Lung (tissue), 12 donors: Measurements from ENCODE around the gene FAM171A2. TPM values are rescaled to one million over a fixed set of nuclear protein-coding genes. Genes with fewer than 3 reads are reported as not detected.

Experiments used
- ATAC-seq: fragments of 200-7000 bp; cut with Tn5 transposase; one replicate; pipeline ENCODE4 v1.9.1; 2020; ENCODE audit warnings: moderate number of reproducible peaks; ENCODE audit not compliant: insufficient read depth, low FRiP score
- DNase-seq, 3 donors: peaks; one replicate each; pipeline ENCODE4 v3.0.0-alpha.2; 2013 to 2017
- H3K27ac ChIP-seq, 2 donors: one replicate each; pipeline ENCODE4 v1.5.1; 2013; ENCODE audit warnings: mild to moderate bottlenecking in 2 of 2, moderate library complexity in 2 of 2, control low read depth in 1 of 2, inconsistent platforms in 1 of 2, low read depth in 1 of 2, low read length in 1 of 2
- H3K27me3 ChIP-seq, 3 donors: one replicate each; pipeline ENCODE4 v1.5.1; 2013; ENCODE audit warnings: low read length in 2 of 3; ENCODE audit not compliant: control insufficient read depth in 3 of 3, insufficient read depth in 3 of 3
- H3K36me3 ChIP-seq, 4 donors: one replicate each; pipeline ENCODE4 v1.5.1; 2013; ENCODE audit warnings: low read length in 4 of 4, mild to moderate bottlenecking in 1 of 4, moderate library complexity in 1 of 4; ENCODE audit not compliant: control insufficient read depth in 4 of 4, insufficient read depth in 4 of 4
- H3K4me1 ChIP-seq, 5 donors: one replicate each; pipeline ENCODE4 v1.5.1; 2013; ENCODE audit warnings: low read length in 5 of 5, mild to moderate bottlenecking in 2 of 5, moderate library complexity in 1 of 5; ENCODE audit not compliant: control insufficient read depth in 5 of 5, insufficient read depth in 5 of 5
- H3K4me3 ChIP-seq: one replicate; pipeline ENCODE4 v1.5.1; 2013; ENCODE audit warnings: mild to moderate bottlenecking, control low read depth, moderate library complexity
- H3K9ac ChIP-seq, 2 donors: one replicate each; pipeline ENCODE4 v1.5.1; 2013; ENCODE audit warnings: low read length in 2 of 2, control low read depth in 1 of 2; ENCODE audit not compliant: insufficient read depth in 1 of 2
- H3K9me3 ChIP-seq, 4 donors: one replicate each; pipeline ENCODE4 v1.5.1; 2013; ENCODE audit warnings: low read length in 3 of 4, mild to moderate bottlenecking in 1 of 4, moderate library complexity in 1 of 4; ENCODE audit not compliant: control insufficient read depth in 4 of 4, insufficient read depth in 3 of 4
- WGBS, 2 donors: extraction: QIAGEN DNeasy Blood & Tissue Kit; methylation state at CpG; one replicate each; pipeline ENCODE4 v1.1.7; 2013; 5-methylcytosine and 5-hydroxymethylcytosine counted together
- polyA plus RNA-seq, 2 donors: library from polyadenylated mRNA; stranded (reverse); fragments of 200-250 nt; gene quantifications; one replicate each; pipeline ENCODE4 v1.2.1, GENCODE V29; 2013
- total RNA-seq, 2 donors: library from RNA; depleted of rRNA in 1 of 2; stranded (reverse); fragments of >200 nt in 1 of 2; gene quantifications; one replicate each; pipeline ENCODE4 v1.2.1, GENCODE V29; 2014 to 2021
- TF ChIP-seq, protein P1 (sequence below): IDR thresholded peaks from 2 replicates; pipeline ENCODE4 v1.5.1; 2012; ENCODE audit warnings: mild to moderate bottlenecking; ENCODE audit errors: control extremely low read depth, extremely low read depth
- donor health status: control.
- donor health status: control.
- donor health status: Bipolar disorder and iron deficiency.
- donor health status: healthy.
- donor health status: DM: yes; HTN: yes; CAD: no.

Gene FAM171A2
- total and polyA plus RNA-seq, 4 donors = 0.47 to 8.0 (median 0.80) TPM

DNA sequence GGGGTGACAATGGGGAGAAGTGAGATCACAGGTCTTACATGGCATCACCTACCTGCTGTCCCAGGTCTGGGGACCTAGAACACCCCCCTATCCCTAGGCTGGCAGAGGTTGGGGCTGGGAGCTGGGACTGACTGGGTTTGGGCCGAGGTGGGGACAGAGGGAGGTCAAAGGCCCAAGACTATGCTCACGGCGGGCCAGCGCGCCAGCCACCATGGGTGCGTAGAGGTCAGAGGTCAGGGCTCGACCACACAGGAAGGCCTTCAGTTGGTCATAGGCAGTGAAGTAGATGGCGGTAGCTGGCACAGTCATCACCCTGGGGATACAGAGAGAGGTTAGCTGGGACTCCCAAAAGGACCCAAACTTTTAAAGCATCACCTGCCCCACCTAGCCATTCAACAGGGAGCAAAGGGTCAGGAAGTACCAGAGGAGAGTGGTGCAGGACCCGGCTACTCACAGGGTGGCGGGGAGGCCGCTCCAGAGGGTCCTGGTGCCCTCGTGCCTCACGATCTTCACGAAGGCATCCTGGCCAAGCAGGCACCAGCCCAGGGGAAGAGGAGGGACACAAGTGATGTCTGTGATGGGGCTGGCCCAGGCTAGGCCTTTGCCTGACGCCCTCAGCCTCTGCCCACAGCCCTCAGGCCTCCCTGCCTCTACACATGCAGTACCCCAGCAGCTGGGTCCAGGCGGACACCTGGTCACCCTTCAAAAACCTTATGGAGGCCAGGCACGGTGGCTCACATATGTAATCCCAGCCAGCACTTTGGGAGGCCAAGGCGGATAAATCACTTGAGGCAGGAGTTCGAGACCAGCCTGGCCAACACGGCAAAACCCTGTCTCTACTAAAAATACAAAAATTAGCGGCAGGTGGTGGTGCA is 42.2 kb downstream of the FAM171A2 start:
- Histone ChIP-seq H3K27me3 (peaks cover 0 to 16% (median 13%) of the 10 kb centered on the region in 3 donors), H3K4me3 (no peak overlapping the region), H3K36me3 (peaks cover 0 to 28% (median 11%) of the 10 kb centered on the region in 4 donors), H3K27ac (no peak overlapping the region), H3K4me1 (peaks cover 0 to 12% (median 3%) of the 10 kb centered on the region in 5 donors), H3K9me3 (no peaks in the 10 kb centered on the region), H3K9ac (no peak overlapping the region)
- 91 to 94% methylated on average over 17 to 21 of the region's 21 CpGs for WGBS, 2 donors
- TF ChIP-seq, protein P1, sequence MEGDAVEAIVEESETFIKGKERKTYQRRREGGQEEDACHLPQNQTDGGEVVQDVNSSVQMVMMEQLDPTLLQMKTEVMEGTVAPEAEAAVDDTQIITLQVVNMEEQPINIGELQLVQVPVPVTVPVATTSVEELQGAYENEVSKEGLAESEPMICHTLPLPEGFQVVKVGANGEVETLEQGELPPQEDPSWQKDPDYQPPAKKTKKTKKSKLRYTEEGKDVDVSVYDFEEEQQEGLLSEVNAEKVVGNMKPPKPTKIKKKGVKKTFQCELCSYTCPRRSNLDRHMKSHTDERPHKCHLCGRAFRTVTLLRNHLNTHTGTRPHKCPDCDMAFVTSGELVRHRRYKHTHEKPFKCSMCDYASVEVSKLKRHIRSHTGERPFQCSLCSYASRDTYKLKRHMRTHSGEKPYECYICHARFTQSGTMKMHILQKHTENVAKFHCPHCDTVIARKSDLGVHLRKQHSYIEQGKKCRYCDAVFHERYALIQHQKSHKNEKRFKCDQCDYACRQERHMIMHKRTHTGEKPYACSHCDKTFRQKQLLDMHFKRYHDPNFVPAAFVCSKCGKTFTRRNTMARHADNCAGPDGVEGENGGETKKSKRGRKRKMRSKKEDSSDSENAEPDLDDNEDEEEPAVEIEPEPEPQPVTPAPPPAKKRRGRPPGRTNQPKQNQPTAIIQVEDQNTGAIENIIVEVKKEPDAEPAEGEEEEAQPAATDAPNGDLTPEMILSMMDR = no peak
- DNase-seq (no peak), ATAC-seq (no peak)

DNA sequence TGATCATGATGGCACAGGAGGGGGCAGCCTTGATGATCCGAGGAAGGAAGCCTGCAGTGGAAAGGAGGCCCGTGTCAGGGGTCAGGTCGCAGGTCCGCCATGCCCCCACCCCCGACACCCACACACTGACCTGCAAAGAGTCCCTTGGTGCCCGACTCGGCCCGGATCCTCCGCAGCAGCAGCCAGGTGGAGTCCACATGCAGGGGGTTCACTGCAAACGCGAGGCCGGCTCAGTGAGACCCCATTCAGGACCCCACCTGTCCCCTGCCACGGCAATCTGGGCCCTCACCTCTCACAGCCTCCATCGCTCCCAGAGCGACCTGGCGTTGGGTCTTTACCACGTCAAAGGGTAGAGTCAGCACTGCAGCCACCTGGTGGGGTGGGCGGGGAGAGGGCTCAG is 43.6 kb downstream of the FAM171A2 start:
- DNase-seq = no peak
- WGBS, 2 donors = 90 to 95% methylated on average over 18 of the region's 18 CpGs

DNA sequence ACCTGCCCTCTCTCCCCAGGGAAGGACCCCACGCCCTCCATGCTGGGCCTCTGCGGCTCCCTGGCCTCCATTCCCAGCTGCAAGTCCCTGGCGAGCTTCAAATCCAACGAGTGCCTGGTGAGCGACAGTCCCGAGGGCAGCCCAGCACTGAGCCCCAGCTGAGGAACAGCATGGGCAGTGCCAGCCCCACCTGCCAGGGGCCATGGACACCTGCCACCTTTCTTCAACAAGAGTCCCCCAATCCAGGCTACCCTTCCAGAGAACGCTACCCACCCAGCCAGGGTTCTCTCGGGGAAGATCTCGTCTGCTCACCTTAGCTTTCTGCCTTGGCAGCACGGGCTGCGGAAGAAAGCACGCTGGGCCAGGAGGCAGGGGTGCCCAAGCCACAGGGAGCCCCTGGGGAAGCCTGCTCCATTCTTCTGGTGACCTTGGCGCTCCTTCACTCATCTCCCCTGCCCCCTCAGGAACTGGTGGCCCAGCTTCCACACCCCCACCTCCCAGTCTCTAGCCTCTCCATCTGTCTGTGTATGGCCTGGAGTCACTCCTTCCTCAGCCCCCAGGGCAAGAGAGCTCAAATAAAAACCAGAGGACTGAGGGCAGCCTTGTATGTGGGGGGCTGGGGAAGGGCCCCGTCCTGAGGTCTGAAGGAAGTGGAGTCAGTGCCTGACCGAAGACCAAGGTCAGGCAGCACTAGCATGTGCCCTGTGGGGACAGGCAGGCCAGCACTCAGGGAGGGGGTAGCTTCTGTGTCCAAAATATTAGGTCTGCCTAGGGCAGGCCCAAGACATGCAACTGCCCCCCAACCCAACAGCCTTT is 45.4 kb downstream of the FAM171A2 start:
- Histone ChIP-seq H3K4me3 (no peak overlapping the region), H3K4me1 (peaks cover 0 to 10% (median 4%) of the 10 kb centered on the region in 5 donors), H3K36me3 (peaks cover 0 to 28% (median 11%) of the 10 kb centered on the region in 4 donors), H3K9me3 (peaks cover 0 to 3% (median 0%) of the 10 kb centered on the region in 4 donors), H3K27me3 (peaks cover 0 to 42% (median 34%) of the 10 kb centered on the region in 3 donors), H3K27ac (no peak overlapping the region), H3K9ac (no peak overlapping the region)
- WGBS, 2 donors = 83 to 84% methylated on average over 13 to 15 of the region's 15 CpGs
- ATAC-seq = no peak
- TF ChIP-seq, protein P1 = no peak
- no peak for DNase-seq

More for the DNA sequence above, 43.6 kb downstream of the FAM171A2 start:
- H3K9me3 ChIP-seq = peaks cover 0 to 3% (median 0%) of the 10 kb centered on the region in 4 donors
- TF ChIP-seq, protein P1 = no peak
- no peak overlapping the region for H3K27ac ChIP-seq
- H3K36me3 ChIP-seq = peaks cover 0 to 28% (median 11%) of the 10 kb centered on the region in 4 donors
- ATAC-seq = no peak
- H3K4me3 ChIP-seq = no peak overlapping the region
- peaks cover 0 to 28% (median 23%) of the 10 kb centered on the region in 3 donors for H3K27me3 ChIP-seq
- no peak overlapping the region for H3K9ac ChIP-seq
- H3K4me1 ChIP-seq = peaks cover 0 to 10% (median 3%) of the 10 kb centered on the region in 5 donors
